CD4-positive, alpha-beta T cell treated with Interleukin-1 beta for 1 hour (primary cell): ENCODE results near the gene SYT17.
"Not testable (repeated sequence)": the region's sequence is repeated elsewhere in the genome, so short reads cannot be mapped to it uniquely, and the experiment has no call there.

Experiments used
- DNase-seq, 2 donors: peaks; one replicate each; pipeline ENCODE4 v3.0.0-alpha.2; 2020 to 2022

SYT17 gene

GRCh38 chr16:19174478-19174877, 6.4 kb downstream of the SYT17 start:
- no peak for DNase-seq

- no peak for DNase-seq
Observed at GRCh38 chr16:19175492-19176262, 7.6 kb downstream of the SYT17 start.

DNA sequence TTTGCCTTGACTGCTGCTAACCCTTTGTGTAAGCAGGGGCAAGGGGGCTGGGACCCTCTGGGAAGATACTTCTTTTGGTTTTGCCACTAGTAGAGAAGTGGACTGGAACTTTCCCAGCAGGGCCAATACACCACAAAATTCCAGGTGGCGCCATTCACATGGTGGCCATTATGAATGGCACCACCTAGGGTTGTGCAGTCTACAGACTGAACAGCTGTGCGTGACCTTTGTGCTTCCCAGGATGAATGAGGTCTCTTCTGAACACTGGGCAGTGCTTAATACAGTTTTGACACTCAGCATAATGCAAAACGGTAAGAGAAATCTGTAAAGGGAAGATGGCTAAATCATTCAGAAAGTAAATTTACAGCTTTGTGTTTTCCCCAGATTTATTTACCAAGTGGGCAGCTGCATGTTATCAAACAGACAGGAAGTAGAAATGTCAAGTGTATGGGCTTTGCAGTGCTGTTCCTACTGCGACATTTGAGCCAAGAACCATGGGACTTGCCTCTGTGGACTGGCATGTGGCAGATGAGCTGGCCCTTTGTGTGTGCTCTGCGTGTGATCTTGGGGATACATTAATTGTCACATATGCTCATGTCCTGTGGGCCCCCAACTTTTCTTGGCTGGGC, 9.2 kb downstream of the SYT17 start:
- DNase-seq, result no peak

- peak; percentile 37 to 61 for DNase-seq
Observed at GRCh38 chr16:19179546-19180490, 11.8 kb downstream of the SYT17 start.

DNA sequence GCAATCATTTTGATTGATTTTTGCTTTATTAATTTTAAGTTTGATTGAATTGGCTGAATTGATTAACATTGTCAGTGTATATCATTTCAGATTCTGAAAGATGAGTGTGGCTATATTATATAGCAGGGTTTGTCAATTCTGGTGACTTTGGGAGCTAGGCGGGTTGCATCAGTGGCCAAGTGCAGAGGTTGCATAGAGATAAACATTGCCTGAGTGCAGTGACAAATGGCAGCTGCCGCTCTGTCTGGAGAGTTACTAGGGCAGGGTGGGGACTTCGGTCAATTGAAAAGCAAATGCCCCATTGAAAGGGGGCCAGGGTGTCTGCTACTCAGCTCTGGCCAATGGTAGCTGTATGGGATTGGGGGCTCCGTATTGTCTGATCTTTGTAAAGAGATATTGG, 12.7 kb downstream of the SYT17 start:
- DNase-seq, result no peak

- DNase-seq, result no peak
Observed at GRCh38 chr16:19182481-19182880, 14.4 kb downstream of the SYT17 start.

DNA sequence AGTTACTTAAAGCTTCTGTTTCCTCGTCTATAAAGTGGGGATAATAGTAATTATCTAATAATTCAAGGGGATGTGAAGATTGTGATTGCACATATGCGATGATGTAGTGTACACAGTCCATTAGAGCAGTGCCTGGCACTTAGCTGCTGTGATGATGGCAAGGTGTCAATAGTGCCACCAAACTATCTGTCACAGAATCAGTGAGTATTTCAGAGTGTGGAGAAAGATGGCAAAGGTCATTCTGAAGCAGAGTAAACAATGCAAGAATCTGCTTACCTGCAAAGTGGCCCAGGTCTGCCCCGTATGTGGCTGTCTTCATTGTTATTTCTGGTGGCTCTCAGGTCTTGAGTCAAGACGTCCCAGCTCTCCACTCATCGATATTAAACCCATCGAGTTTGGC, 15.1 kb downstream of the SYT17 start:
- no peak for DNase-seq

- DNase-seq, result no peak
Observed at GRCh38 chr16:19184823-19185509, 16.9 kb downstream of the SYT17 start.

GRCh38 chr16:19185510-19185851, 17.4 kb downstream of the SYT17 start:
- no peak for DNase-seq

GRCh38 chr16:19186408-19186807, 18.4 kb downstream of the SYT17 start:
- no peak for DNase-seq

DNA sequence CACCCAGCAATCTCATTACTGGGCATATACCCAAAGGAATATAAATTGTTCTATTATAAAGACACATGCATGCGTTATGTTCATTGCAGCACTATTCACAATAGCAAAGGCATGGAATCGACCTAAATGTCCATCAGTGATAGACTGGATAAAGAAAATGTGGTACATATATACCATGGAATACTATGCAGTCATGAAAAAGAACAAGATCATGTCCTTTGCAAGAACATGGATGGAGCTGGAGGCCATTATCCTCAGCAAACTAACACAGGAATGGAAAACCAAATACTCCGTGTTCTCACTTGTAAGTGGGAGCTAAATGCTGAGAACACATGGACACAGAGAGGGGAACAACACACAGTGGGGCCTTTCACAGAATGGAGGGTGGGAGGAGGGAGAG, 19.9 kb downstream of the SYT17 start:
- not testable (repeated sequence) for DNase-seq

DNA sequence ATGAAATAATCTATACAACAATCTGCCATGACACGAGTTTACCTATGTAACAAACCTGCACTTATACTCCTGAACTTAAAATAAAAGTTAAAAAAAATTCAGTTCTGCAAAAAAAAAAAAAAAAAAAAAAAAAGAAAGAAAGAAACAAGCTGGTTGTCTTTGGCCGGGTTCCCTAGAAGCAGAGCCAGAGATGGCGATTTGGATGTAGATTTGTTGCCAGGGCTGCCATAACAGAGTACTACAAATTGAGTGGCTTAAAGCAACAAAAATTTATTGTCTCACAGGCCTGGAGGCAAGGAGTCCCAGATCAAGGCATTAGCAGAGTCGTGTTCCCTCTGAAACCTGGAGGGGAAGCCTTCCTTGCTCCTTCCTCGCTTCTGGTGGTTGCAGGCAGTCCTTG, 20.4 kb downstream of the SYT17 start:
- no peak for DNase-seq

- DNase-seq, result no peak
Observed at GRCh38 chr16:19192865-19193264, 24.8 kb downstream of the SYT17 start.

GRCh38 chr16:19196871-19197270, 28.8 kb downstream of the SYT17 start:
- no peak for DNase-seq

- no peak for DNase-seq
Observed at GRCh38 chr16:19203374-19203966, 35.4 kb downstream of the SYT17 start.

- peak in 1 of 2 donors; percentile 20 for DNase-seq
Observed at GRCh38 chr16:19210280-19210924, 42.4 kb downstream of the SYT17 start.

DNA sequence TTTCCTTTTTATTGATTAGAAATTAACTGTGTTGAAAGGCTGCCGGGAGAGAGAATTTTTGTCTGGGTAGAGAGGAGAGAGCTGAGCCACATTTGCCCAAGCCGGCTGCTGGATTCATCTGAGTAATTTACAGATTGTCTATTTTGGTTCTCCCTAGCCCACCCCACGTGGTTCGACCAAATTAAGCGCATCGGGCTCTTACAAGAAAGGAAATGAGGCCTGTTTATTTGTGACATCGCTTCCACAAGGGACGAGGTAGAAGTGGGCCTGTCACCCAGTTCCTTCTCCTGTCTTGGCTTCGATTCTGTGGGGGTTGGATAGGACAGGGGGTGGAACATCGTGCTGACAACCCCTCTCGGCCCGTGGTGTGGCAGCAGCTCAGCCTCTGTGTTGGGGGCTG, 42.9 kb downstream of the SYT17 start:
- peak in 1 of 2 donors; percentile 36 for DNase-seq

DNA sequence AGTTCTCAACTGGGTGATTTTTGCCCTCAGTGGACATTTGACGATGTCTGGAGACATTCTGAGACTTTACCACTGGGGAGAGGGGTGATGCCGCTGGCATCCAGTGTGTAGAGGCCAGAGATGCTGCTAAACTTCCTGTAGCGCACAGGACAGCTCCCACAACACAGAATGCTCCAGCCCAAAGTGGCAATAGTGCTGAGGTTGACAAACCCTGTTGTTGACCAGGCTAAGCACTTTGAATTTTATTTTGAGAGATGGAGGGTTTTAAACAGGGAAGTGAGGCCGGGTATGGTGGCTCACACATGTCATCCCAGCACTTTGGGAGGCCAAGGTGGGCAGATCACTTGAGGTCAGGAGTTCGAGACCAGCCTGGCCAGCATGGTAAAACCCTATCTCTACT, 44.0 kb downstream of the SYT17 start:
- DNase-seq, result no peak

- no peak for DNase-seq
Observed at GRCh38 chr16:19213885-19214284, 45.8 kb downstream of the SYT17 start.

GRCh38 chr16:19215705-19216104, 47.7 kb downstream of the SYT17 start:
- DNase-seq, result no peak

GRCh38 chr16:19218581-19218980, 50.5 kb downstream of the SYT17 start:
- no peak for DNase-seq

DNA sequence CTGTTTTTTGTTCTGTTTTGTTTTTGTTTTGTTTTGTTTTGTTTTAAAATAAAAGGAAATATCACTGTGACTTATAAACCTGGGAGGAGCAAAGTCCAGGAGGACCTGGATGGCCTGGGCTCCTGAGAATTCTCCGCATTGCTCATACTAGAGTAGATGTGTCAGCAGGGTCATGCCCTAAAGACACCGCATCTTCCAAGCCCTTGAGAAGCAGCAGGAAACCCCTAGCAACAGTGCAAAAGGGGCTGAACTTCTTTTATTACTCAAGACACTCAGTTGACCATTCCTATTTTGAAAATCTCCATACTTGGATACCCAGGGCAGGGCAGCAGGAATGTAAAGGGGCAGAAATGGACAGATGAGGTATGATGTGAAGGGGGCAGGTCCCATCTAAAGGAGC, 51.8 kb downstream of the SYT17 start:
- DNase-seq, result no peak
